Activated naive CD4-positive, alpha-beta T cell treated with anti-CD3 and anti-CD28 coated beads, Interleukin-2, amount 50 U/mL, for 72 hours (primary cell): ENCODE measurements around the gene OR2B3. TPM values are rescaled to one million over a fixed set of nuclear protein-coding genes. Genes with fewer than 3 reads are reported as not detected.

Experiments used
- total RNA-seq, 2 donors: library from RNA; stranded (reverse); gene quantifications; one replicate each; pipeline ENCODE4 v1.2.3, GENCODE V29; 2022

The OR2B3 gene
- total RNA-seq, 2 donors from 2014 or later: not detected

Other genes starting within 250 kb of the OR2B3 start
- gene TRIM27, start 163.3 kb downstream of the OR2B3 start, total RNA-seq: 10 to 100 TPM; 34.3 to 45.4 TPM
- under 1 TPM; 0.16 to 0.53 TPM for gene ZNF311, start 82.0 kb downstream of the OR2B3 start, total RNA-seq
- gene OR2W1, start 42.1 kb downstream of the OR2B3 start, total RNA-seq: not detected
- gene OR2J1, start 12.2 kb upstream of the OR2B3 start, total RNA-seq: not detected
- gene OR2J3, start 20.7 kb upstream of the OR2B3 start, total RNA-seq: not detected
- not detected for gene OR2J2, start 83.6 kb upstream of the OR2B3 start, total RNA-seq
- gene OR14J1, start 214.4 kb upstream of the OR2B3 start, total RNA-seq: not detected